ENCODE results near the gene INVS. TPM values are rescaled to one million over a fixed set of nuclear protein-coding genes. Genes with fewer than 3 reads are reported as not detected.

INVS gene
- total and polyA plus RNA-seq, 2 of the 4 experiments (the other 2 are of a cell fraction), result 9.2 to 33.5 TPM

DNA sequence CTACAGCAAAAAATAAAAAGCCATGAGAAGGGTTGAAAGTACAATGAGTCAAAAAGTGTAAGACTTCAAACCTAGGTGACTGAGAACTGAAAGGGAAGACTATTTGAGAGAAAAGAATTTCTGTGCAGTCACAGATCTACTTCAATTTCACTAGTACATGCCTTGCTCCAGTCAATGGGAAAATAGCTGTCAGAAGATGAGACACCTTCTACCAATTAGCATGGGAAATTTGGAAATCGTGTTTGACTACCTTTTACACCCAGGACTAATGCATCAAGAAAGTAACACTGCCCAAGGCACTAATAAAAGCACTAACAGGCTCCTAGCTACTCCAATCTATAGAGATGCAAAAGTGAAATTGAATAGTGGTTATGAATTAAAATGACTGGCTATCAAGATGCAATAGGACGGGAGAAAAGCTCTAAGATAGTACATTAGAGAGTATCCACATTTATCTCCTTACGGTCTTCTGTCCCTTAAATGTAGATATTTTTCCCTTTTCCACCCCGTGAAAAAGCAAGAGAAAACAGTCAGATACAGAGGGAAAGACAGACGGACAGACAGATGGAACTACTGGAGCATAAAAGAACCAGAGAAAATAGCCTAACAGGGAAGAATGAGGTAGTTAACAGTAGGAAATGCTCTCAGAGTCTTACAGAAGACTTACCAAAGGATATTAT lies 15.5 kb upstream of the INVS start:
- Histone ChIP-seq H3K14ac (replicated peaks; ENCODE audit: low read depth, low read length) (no peak overlapping the region), H2BK120ac (ENCODE audit: low read depth, low read length) (no peak overlapping the region), H4K20me1 (ENCODE audit: insufficient read depth, low read length) (peaks cover 82% of the 10 kb centered on the region), H3K4me3 (ENCODE audit: insufficient read depth, low read depth, low read length) (no peak overlapping the region), H3K36me3 (ENCODE audit: control insufficient read depth, insufficient read depth, low read length) (no peaks in the 10 kb centered on the region), H3K9me3 (ENCODE audit: control insufficient read depth, insufficient read depth, low read length) (no peaks in the 10 kb centered on the region), H2BK20ac (ENCODE audit: low read depth, low read length) (no peak overlapping the region), H3K27me3 (ENCODE audit: control insufficient read depth, insufficient read depth, low read length) (no peaks in the 10 kb centered on the region), H4K5ac (ENCODE audit: low read depth, low read length) (no peak overlapping the region), H3K79me1 (ENCODE audit: low read depth in 1 of 2, low read length in 2 of 2) (peaks cover 15 to 52% of the 10 kb centered on the region in 2 experiments), H3K27ac (ENCODE audit: insufficient read depth, low read length) (no peak overlapping the region), H2AFZ (replicated peaks; ENCODE audit: low read length, poor library complexity) (no peak overlapping the region), H2BK5ac (ENCODE audit: low read depth, low read length, poor library complexity, severe bottlenecking) (no peak overlapping the region), H4K8ac (ENCODE audit: low read depth in 2 of 2, low read length in 2 of 2) (no peak overlapping the region), H3K9me1 (ENCODE audit: insufficient read depth, low read length) (peaks cover 3% of the 10 kb centered on the region; the same call in 1 of the 2 replicates), H3K4me1 (ENCODE audit: control insufficient read depth, insufficient read depth, low read length) (peaks cover 5% of the 10 kb centered on the region), H3K23ac (ENCODE audit: low read depth, low read length) (no peak overlapping the region), H2AK5ac (ENCODE audit: low read depth, low read length) (no peak overlapping the region), H3K4me2 (ENCODE audit: low read depth, low read length) (0 out of 2 replicates have a peak overlapping the region, but pooled peaks have one; percentile 46), H2AK9ac (replicated peaks; ENCODE audit: low read depth, low read length, poor library complexity) (no peak overlapping the region), H3K18ac (ENCODE audit: low read depth, low read length) (no peak overlapping the region), H3K4ac (ENCODE audit: low read depth, low read length) (no peak overlapping the region), H3K9ac (ENCODE audit: low read depth, low read length) (no peak overlapping the region), H3K56ac (ENCODE audit: extremely low read depth, insufficient read depth, low read length) (no peak overlapping the region), H4K91ac (ENCODE audit: insufficient read depth, low read depth, low read length) (no peak overlapping the region), H2BK15ac (ENCODE audit: low read depth, low read length) (no peak overlapping the region)
- intact Hi-C loops (cut with micrococcal nuclease), result loop anchor here (10.0 kb wide), 1 partner anchor 51 kb away; no protein-coding TSS in a partner anchor
- TF ChIP-seq MAFK (IDR thresholded peaks at IDR 0.05; ENCODE audit: low read depth, low read length) (no peak), NFE2L2 (IDR thresholded peaks at IDR 0.05; ENCODE audit: low read depth, low read length) (no peak), MAZ (IDR thresholded peaks at IDR 0.05; ENCODE audit: borderline replicate concordance, low read depth, low read length) (no peak), MXI1 (IDR thresholded peaks at IDR 0.05; ENCODE audit: borderline replicate concordance, low read depth, low read length) (no peak), FOS (IDR thresholded peaks at IDR 0.05; ENCODE audit: low read depth, low read length) (no peak), RCOR1 (IDR thresholded peaks at IDR 0.05; ENCODE audit: insufficient replicate concordance, low read length) (no peak), CHD1 (IDR thresholded peaks at IDR 0.05; ENCODE audit: low read depth, low read length) (no peak), POLR2A (IDR thresholded peaks at IDR 0.05; ENCODE audit: low read depth, low read length) (no peak), BHLHE40 (IDR thresholded peaks at IDR 0.05; ENCODE audit: low read depth, low read length) (no peak), CEBPB (IDR thresholded peaks at IDR 0.05; ENCODE audit: low read depth, low read length) (no peak)
- TF ChIP-seq, protein P1, sequence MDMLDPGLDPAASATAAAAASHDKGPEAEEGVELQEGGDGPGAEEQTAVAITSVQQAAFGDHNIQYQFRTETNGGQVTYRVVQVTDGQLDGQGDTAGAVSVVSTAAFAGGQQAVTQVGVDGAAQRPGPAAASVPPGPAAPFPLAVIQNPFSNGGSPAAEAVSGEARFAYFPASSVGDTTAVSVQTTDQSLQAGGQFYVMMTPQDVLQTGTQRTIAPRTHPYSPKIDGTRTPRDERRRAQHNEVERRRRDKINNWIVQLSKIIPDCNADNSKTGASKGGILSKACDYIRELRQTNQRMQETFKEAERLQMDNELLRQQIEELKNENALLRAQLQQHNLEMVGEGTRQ (IDR thresholded peaks at IDR 0.05; ENCODE audit: low read depth, low read length), result no peak
- TF ChIP-seq, protein P2, sequence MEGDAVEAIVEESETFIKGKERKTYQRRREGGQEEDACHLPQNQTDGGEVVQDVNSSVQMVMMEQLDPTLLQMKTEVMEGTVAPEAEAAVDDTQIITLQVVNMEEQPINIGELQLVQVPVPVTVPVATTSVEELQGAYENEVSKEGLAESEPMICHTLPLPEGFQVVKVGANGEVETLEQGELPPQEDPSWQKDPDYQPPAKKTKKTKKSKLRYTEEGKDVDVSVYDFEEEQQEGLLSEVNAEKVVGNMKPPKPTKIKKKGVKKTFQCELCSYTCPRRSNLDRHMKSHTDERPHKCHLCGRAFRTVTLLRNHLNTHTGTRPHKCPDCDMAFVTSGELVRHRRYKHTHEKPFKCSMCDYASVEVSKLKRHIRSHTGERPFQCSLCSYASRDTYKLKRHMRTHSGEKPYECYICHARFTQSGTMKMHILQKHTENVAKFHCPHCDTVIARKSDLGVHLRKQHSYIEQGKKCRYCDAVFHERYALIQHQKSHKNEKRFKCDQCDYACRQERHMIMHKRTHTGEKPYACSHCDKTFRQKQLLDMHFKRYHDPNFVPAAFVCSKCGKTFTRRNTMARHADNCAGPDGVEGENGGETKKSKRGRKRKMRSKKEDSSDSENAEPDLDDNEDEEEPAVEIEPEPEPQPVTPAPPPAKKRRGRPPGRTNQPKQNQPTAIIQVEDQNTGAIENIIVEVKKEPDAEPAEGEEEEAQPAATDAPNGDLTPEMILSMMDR (conservative IDR thresholded peaks at IDR 0.05; ENCODE audit: low read depth, low read length), result no peak
- ChIA-PET POLR2A (ENCODE audit: unreplicated experiment) (interaction anchor here (0.5 kb wide), 1 partner anchor 79 kb away, joined by 4 read pairs; no protein-coding TSS in a partner anchor), CTCF (no interaction called here)
- ATAC-seq (ENCODE audit: low read depth) (no peak), DNase-seq (no peak)
- no CpG with 5 or more reads among the region's 5 CpGs for WGBS, 2 experiments (ENCODE audit: extremely low coverage in 2 of 2, insufficient read length in 1 of 2)
- dilution Hi-C loops (cut with HindIII; ENCODE audit: low sequenced_read_pairs, unreplicated experiment), result no loop called here
- no TSS peak for BruUV-seq (replicated peaks)
- in situ Hi-C loops (cut with MboI; ENCODE audit: low sequenced_read_pairs), result no loop called here
